ENCODE data around the gene MPC1. TPM values are rescaled to one million over a fixed set of nuclear protein-coding genes. Genes with fewer than 3 reads are reported as not detected.
"Not testable (repeated sequence)": the region's sequence is repeated elsewhere in the genome, so short reads cannot be mapped to it uniquely, and the experiment has no call there.

MPC1 gene
- total RNA-seq, 1 experiment from 2014 or later, result 10.7 TPM

DNA sequence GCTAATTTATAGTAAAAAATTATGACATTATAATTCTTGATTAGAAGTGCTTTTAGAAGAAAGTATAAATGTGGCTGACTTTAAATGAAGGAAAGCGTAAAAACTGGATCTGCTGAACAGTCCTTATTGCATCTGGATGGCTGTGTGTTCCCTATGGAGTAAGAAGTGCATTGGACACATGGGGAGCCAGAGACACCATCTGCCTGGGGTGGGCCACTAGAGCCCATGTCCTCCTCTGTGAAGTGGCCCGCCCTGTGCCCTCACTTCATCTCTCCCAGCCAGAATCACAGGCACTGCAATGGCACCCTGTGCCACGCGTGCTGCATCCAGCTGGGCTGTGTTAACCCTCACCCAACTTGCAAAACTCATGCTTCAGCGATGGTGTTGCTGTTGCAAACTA, 27.2 kb downstream of the MPC1 start:
- in situ Hi-C loops (cut with HindIII; ENCODE audit: low pct_unique_long_range_greater_than_20kb, low sequenced_read_pairs), result no loop called here
- no peak for DNase-seq (ENCODE audit: low read depth)

DNA sequence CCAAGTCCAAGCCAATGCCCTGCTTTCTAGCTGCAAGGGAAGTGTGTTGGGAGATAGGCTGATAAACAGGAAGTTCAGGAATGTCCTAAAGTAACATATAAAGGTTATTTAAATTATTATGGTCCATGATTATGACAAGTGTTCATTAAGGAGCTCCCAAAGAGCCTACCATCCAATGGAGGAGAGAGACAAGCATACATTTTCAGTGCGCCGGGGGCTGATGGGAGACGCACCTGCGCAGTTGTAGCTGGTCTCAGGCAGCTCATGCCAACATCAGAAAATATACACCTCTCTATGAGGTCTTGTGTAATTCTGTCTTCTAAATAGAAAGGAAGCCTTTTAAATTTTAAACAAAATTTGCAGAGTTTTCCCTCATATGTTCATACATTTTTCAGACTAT, 27.8 kb downstream of the MPC1 start:
- in situ Hi-C loops (cut with HindIII; ENCODE audit: low pct_unique_long_range_greater_than_20kb, low sequenced_read_pairs), result no loop called here

DNA sequence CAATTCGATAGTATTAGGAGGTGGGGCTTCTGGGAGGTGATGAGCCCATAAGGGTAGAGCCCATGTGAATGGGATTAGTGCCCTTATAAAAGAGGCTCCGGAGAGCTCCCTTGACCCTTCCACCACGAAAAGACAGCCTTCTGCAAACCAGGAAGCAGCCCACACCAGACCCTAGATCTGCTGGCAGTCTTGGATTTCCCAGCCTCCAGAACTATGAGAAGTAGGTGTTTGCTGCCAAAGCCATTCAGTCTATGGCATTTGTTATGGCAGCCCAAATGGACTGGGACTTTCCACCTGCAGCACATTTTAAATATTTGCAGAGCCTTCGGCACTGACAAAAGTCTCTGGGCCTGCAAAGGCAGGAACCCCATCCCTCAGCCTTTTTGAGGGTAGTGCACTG, 28.6 kb downstream of the MPC1 start:
- no peak for DNase-seq (ENCODE audit: low read depth)
- in situ Hi-C loops (cut with HindIII; ENCODE audit: low pct_unique_long_range_greater_than_20kb, low sequenced_read_pairs), result no loop called here

More for the DNA sequence above, 27.8 kb downstream of the MPC1 start:
- no peak for DNase-seq (ENCODE audit: low read depth)

- in situ Hi-C loops (cut with HindIII; ENCODE audit: low pct_unique_long_range_greater_than_20kb, low sequenced_read_pairs), result no loop called here
Observed at GRCh38 chr6:166353507-166353906, 29.2 kb downstream of the MPC1 start.

DNA sequence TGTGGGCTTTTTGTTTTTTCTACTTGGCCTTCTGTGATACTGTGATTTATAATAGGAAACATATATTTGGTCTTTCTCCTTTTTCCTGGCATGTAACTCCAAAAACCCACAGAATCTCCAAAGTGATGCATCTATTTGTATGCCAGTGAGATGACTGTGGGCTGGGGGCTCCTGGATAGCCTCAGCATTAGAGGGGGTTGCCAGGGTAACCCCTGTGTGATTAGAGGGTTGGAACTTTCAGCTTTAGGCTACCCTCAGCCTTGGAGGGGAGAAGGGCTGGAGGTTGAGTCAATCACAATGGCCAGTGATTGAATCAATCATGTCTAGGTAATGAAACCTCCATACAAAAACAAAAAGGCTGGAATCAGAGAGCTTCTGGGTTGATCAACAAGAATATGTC, 29.8 kb downstream of the MPC1 start:
- in situ Hi-C loops (cut with HindIII; ENCODE audit: low pct_unique_long_range_greater_than_20kb, low sequenced_read_pairs), result no loop called here
- DNase-seq (ENCODE audit: low read depth), result no peak

More at GRCh38 chr6:166353507-166353906, 29.2 kb downstream of the MPC1 start:
- no peak for DNase-seq (ENCODE audit: low read depth)

- in situ Hi-C loops (cut with HindIII; ENCODE audit: low pct_unique_long_range_greater_than_20kb, low sequenced_read_pairs), result no loop called here
- DNase-seq (ENCODE audit: low read depth), result peak; percentile 32
Observed at GRCh38 chr6:166351715-166352285, 30.9 kb downstream of the MPC1 start.

DNA sequence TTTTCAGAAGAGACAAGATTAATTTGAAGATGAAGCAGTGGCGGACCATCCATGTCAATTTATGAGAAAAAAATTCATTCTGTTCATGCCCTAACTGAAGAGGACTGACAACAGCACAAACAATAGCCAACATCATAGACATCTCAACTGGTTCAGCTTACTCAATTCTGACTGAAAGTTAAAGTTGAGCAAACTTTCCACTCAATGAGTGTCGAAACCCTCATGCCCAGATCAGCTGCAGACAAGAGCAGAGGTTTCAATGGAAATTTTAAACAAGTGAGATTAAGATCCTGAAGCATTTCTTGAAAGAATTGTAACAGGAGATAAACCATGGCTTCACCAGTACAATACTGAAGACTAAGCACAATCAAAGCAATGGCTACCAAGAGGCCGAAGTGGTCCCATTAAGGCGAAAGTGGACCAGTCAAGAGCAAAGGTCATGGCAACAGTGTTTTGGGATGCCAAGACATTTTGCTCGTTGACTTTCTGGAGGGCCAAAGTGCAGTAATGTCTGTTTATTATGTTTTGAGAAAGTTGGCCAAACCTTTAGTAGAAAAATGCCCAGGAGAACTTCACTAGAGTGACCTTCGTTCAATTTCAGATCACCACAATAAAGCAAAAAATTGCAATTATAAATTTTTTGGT, 34.3 kb downstream of the MPC1 start:
- DNase-seq (ENCODE audit: low read depth), result no peak
- in situ Hi-C loops (cut with HindIII; ENCODE audit: low pct_unique_long_range_greater_than_20kb, low sequenced_read_pairs), result no loop called here

DNA sequence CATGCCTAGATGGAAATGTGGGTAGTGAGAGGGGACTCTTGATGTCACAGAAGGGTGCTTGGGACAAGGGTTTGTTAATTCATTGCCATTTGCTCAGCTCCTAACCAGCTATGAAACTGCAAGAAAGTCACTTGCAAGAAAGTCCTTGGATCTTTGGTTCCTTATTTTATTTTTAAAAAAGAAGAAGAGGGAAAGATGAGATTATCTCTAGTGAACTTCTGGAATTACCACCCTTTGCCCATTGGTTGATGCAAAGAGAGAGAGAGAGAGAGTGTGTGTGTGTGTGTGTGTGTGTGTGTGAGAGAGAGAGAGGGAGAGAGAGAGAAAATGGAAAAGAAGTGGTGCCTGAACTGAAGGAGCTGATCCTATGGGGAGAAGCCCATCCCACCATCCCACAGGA, 35.8 kb downstream of the MPC1 start:
- DNase-seq (ENCODE audit: low read depth), result no peak
- in situ Hi-C loops (cut with HindIII; ENCODE audit: low pct_unique_long_range_greater_than_20kb, low sequenced_read_pairs), result no loop called here

GRCh38 chr6:166346449-166346848, 36.3 kb downstream of the MPC1 start:
- no peak for DNase-seq (ENCODE audit: low read depth)
- in situ Hi-C loops (cut with HindIII; ENCODE audit: low pct_unique_long_range_greater_than_20kb, low sequenced_read_pairs), result no loop called here

DNA sequence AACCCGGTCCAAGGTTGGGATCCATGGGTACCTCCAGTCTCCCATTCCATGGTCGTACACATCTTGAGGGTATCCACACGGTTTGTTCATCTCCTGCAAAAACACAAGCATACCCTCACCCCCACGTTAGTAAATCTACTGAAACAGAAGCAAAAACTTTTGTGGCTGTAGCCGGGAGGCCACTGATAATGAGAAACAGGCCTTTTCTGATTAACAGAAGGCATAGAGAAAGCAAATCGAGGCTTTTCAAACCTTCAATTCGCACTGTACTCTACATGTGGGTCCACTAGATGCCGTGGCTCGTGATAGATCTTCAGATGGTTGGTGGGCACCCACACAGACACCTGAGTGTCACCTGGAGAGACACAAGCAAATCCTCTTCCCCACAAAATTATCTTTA, 37.1 kb downstream of the MPC1 start:
- in situ Hi-C loops (cut with HindIII; ENCODE audit: low pct_unique_long_range_greater_than_20kb, low sequenced_read_pairs); DNase-seq (ENCODE audit: low read depth): not testable (repeated sequence)

- DNase-seq (ENCODE audit: low read depth); in situ Hi-C loops (cut with HindIII; ENCODE audit: low pct_unique_long_range_greater_than_20kb, low sequenced_read_pairs): not testable (repeated sequence)
Observed at GRCh38 chr6:166344921-166345320, 37.8 kb downstream of the MPC1 start.

DNA sequence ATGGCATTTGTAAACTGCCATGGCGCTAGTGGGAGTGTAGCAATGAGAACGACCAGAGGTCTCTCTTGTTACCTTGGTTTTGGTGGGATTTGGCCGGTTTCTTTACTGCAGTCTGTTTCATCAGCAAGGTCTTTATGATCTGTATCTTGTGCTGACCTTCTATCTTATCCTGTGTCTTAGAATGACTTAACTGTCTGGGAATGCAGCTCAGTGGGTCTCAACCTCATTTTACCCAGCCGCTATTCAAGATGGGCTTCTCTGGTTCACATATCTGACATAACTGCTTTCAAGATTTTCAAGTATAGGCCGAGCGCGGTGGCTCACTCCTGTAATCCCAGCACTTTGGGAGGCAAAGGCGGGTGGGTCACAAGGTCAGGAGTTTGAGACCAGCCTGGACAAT, 38.5 kb downstream of the MPC1 start:
- no peak for DNase-seq (ENCODE audit: low read depth)
- in situ Hi-C loops (cut with HindIII; ENCODE audit: low pct_unique_long_range_greater_than_20kb, low sequenced_read_pairs), result no loop called here

DNA sequence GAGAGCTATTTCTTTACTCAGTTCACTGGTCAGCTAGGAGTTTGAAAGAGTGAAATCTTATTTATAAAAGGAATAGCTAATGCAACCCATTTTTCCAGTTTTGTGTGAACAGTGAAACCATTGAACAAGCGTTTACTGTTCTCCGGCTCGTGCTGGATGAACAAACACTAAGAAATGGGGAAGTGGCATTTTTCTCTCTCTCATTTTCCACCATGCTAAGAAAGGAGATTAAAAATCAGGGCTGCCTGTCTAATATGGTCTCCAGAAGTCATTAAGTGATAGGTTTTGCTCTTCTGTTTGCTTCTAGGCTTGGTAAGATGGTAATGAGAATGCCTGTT, 39.6 kb downstream of the MPC1 start:
- DNase-seq (ENCODE audit: low read depth), result no peak
- in situ Hi-C loops (cut with HindIII; ENCODE audit: low pct_unique_long_range_greater_than_20kb, low sequenced_read_pairs), result no loop called here

DNA sequence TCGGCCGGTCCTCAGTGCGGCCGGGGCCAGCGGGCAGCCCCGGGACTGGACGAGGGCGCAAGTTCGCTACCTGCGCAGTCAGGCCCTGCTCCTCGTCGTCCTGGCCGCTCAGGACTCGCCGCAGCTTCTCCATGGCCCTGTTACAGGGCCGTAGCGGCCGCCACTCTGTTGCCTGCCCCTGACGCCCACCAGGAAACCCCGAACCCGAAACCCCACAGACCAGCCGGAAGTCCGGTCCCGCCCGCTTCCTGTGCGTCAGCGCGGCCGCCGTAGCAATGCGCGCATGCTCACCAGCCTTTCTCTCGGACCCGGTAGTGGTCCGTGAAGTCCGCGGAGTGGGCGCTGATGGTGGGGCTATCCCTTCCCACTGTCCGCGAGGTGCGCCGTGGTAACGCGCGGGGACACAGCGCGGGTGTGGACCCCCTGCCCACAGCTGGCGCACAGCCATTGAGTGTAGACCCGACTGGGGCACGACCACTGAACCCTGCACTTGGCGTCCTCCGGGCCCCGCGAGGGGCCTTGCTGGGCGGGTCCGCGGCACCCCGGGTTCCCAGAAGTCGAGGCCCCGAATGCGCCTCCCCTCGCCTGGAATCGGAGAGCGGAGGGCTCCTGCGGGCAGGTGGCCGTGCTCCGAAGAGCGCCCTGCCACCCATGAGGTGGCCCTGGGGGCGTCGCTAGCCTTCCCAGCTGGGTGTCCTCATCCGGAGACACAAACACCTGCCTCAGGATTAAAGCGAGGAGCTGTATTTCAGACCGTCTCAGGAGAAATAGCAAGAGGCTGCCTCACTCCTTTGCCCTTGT, 40.2 kb downstream of the MPC1 start, which contains the start of gene SFT2D1:
Gene SFT2D1 (minus strand): TSS at position 197 of the 801 bp plus-strand sequence. CDS start 64 bp downstream, at position 133.
- peak; percentile 53 for DNase-seq (ENCODE audit: low read depth)
- in situ Hi-C loops (cut with HindIII; ENCODE audit: low pct_unique_long_range_greater_than_20kb, low sequenced_read_pairs), result no loop called here

GRCh38 chr6:166341977-166342348, 40.8 kb downstream of the MPC1 start:
- in situ Hi-C loops (cut with HindIII; ENCODE audit: low pct_unique_long_range_greater_than_20kb, low sequenced_read_pairs), result no loop called here
- no peak for DNase-seq (ENCODE audit: low read depth)

DNA sequence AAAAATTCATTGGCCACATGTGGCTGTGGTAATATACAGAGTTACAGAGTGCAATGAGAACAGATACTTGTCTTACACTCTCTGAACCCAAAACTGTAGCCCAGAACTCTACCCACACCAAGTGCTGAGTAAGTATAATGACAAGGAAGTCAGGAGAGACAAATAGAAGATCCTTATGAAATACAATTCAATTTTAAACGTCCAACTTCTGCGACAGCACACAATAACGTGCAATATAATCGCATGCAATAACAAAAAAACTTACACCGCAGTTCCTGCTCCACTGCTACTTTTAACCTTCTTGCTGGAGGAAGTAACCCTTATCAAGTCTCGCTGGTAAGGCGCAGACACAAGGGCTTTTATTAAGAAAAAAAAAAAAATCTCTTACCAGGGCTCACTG, 41.3 kb downstream of the MPC1 start:
- no peak for DNase-seq (ENCODE audit: low read depth)
- in situ Hi-C loops (cut with HindIII; ENCODE audit: low pct_unique_long_range_greater_than_20kb, low sequenced_read_pairs), result no loop called here

GRCh38 chr6:166338854-166339253, 43.9 kb downstream of the MPC1 start:
- in situ Hi-C loops (cut with HindIII; ENCODE audit: low pct_unique_long_range_greater_than_20kb, low sequenced_read_pairs), result no loop called here
- DNase-seq (ENCODE audit: low read depth), result no peak

- no peak for DNase-seq (ENCODE audit: low read depth)
- in situ Hi-C loops (cut with HindIII; ENCODE audit: low pct_unique_long_range_greater_than_20kb, low sequenced_read_pairs), result no loop called here
Observed at GRCh38 chr6:166336847-166337246, 45.9 kb downstream of the MPC1 start.
